ENCODE data around the gene PPP1R9B.

- peak; percentile 31 for TF ChIP-seq CTCF (IDR thresholded peaks at IDR 0.05; ENCODE audit: poor library complexity)
- no peak for TF ChIP-seq EZH2 (IDR thresholded peaks at IDR 0.05; ENCODE audit: borderline replicate concordance)
- TF ChIP-seq EZH2phosphoT487 (IDR thresholded peaks at IDR 0.05; ENCODE audit: low read depth, severe bottlenecking, unreplicated experiment) = no peak
Observed at GRCh38 chr17:50148226-50149090, 2.0 kb downstream of the PPP1R9B start.

Measured in hepatocyte (in vitro differentiated cells).